AG09309 (cell line): ENCODE measurements around the gene MRS2.

Experiments used
- DNase-seq: peaks from one replicate; pipeline ENCODE4 v3.0.0-alpha.2; 2010; ENCODE audit warnings: low read depth
- H3K4me3 ChIP-seq: 2 replicates; pipeline ENCODE4 v1.5.1; 2011; ENCODE audit warnings: mild to moderate bottlenecking, low read depth, low read length, moderate library complexity; ENCODE audit not compliant: control insufficient read depth
- CTCF ChIP-seq: IDR thresholded peaks from 2 replicates; pipeline ENCODE4 v1.5.1; 2011; ENCODE audit warnings: mild to moderate bottlenecking, low read depth, low read length, inconsistent platforms; ENCODE audit not compliant: insufficient read depth, control insufficient read depth; ENCODE audit errors: missing control alignments

The MRS2 gene

GRCh38 chr6:24455061-24455460, 52.3 kb downstream of the MRS2 start:
- DNase-seq, result no peak
- H3K4me3 ChIP-seq, result no peak overlapping the region
- TF ChIP-seq CTCF, result no peak

- DNase-seq, result no peak
- TF ChIP-seq CTCF, result no peak
- H3K4me3 ChIP-seq, result no peak overlapping the region
Measured at GRCh38 chr6:24458134-24458533, 55.4 kb downstream of the MRS2 start.

- DNase-seq, result no peak
- no peak overlapping the region for H3K4me3 ChIP-seq
- TF ChIP-seq CTCF, result no peak
Measured at GRCh38 chr6:24458941-24459340, 56.2 kb downstream of the MRS2 start.

- no peak for DNase-seq
- H3K4me3 ChIP-seq, result no peak overlapping the region
- TF ChIP-seq CTCF, result no peak
Measured at GRCh38 chr6:24460966-24461365, 58.2 kb downstream of the MRS2 start.

GRCh38 chr6:24464253-24465038, 61.7 kb downstream of the MRS2 start:
- no peak overlapping the region for H3K4me3 ChIP-seq
- no peak for DNase-seq
- TF ChIP-seq CTCF, result no peak

GRCh38 chr6:24469811-24470210, 67.1 kb downstream of the MRS2 start:
- no peak for TF ChIP-seq CTCF
- H3K4me3 ChIP-seq, result no peak overlapping the region
- DNase-seq, result no peak

GRCh38 chr6:24472181-24472580, 69.4 kb downstream of the MRS2 start:
- no peak for DNase-seq
- no peak overlapping the region for H3K4me3 ChIP-seq
- no peak for TF ChIP-seq CTCF
